CD4-positive, CD25-positive, alpha-beta regulatory T cell (primary cell): ENCODE results near the gene CAMK2A. TPM values are rescaled to one million over a fixed set of nuclear protein-coding genes. Genes with fewer than 3 reads are reported as not detected.

Source experiments
- ATAC-seq, 2 donors: fragments of 150-1000 bp; cut with Tn5 transposase; one replicate each; pipeline ENCODE4 v1.10.0; 2021; ENCODE audit warnings: low read depth in 2 of 2, moderate number of reproducible peaks in 2 of 2, moderate library complexity in 1 of 2
- DNase-seq, 3 donors: peaks; one replicate each; pipeline versions ENCODE4 v3.0.0 to v3.0.0-alpha.2; 2012 to 2022; ENCODE audit warnings: mixed read lengths in 1 of 3
- H3K27ac ChIP-seq: one replicate; pipeline ENCODE4 v1.7.0; 2013; ENCODE audit warnings: mild to moderate bottlenecking, low read length; ENCODE audit not compliant: insufficient read depth, poor library complexity, severe bottlenecking
- H3K27me3 ChIP-seq: one replicate; pipeline ENCODE4 v1.7.0; 2013; ENCODE audit warnings: low read length; ENCODE audit not compliant: control insufficient read depth, insufficient read depth
- H3K36me3 ChIP-seq: one replicate; pipeline ENCODE4 v1.7.0; 2013; ENCODE audit warnings: mild to moderate bottlenecking, low read length, moderate library complexity; ENCODE audit not compliant: control insufficient read depth, insufficient read depth
- H3K4me1 ChIP-seq: 2 replicates; pipeline ENCODE4 v1.7.0; 2013; ENCODE audit warnings: mild to moderate bottlenecking, low read length; ENCODE audit not compliant: insufficient read depth, control insufficient read depth, poor library complexity, severe bottlenecking
- H3K4me3 ChIP-seq: one replicate; pipeline ENCODE4 v1.7.0; 2013; ENCODE audit warnings: low read depth, mild to moderate bottlenecking, low read length, moderate library complexity
- H3K9me3 ChIP-seq, 2 experiments: 1 replicate in 1 of 2; 2 replicates in 1 of 2; pipeline ENCODE4 v1.7.0; 2013; ENCODE audit warnings: low read length in 2 of 2, mild to moderate bottlenecking in 1 of 2, moderate library complexity in 1 of 2; ENCODE audit not compliant: control insufficient read depth in 2 of 2
- H3K27ac Mint-ChIP-seq, 3 donors: one replicate each; pipeline ENCODE4 v1.8.0; 2020 to 2022; ENCODE audit warnings: mild to moderate bottlenecking in 3 of 3, mixed read lengths in 3 of 3, moderate library complexity in 2 of 3
- H3K27me3 Mint-ChIP-seq: one replicate; pipeline ENCODE4 v1.8.0; 2022; ENCODE audit warnings: mild to moderate bottlenecking, mixed read lengths
- H3K36me3 Mint-ChIP-seq: one replicate; pipeline ENCODE4 v1.8.0; 2020; ENCODE audit warnings: mixed read lengths
- H3K4me1 Mint-ChIP-seq, 4 donors: one replicate each; pipeline ENCODE4 v1.8.0; 2020 to 2022; ENCODE audit warnings: mixed read lengths in 4 of 4, mild to moderate bottlenecking in 1 of 4
- H3K4me3 Mint-ChIP-seq, 4 donors: one replicate each; pipeline ENCODE4 v1.8.0; 2020 to 2022; ENCODE audit warnings: mild to moderate bottlenecking in 4 of 4, mixed read lengths in 4 of 4, moderate library complexity in 3 of 4
- H3K9me3 Mint-ChIP-seq, 7 donors: one replicate each; pipeline ENCODE4 v1.8.0; 2020 to 2022; ENCODE audit warnings: mixed read lengths in 7 of 7, mild to moderate bottlenecking in 3 of 7, moderate library complexity in 2 of 7
- polyA plus RNA-seq, 4 donors: library from polyadenylated mRNA; unstranded; fragments of 300-500 nt; fragmentation: Illumina TruSeq; gene quantifications; one replicate each; pipeline ENCODE4 v1.2.3, GENCODE V29; 2021
- total RNA-seq: library from RNA; stranded (reverse); gene quantifications from one replicate; pipeline ENCODE4 v1.2.3, GENCODE V29; 2022

CAMK2A gene
- total and polyA plus RNA-seq, 5 donors from 2014 or later = not detected

- H3K9me3 Mint-ChIP-seq = no peaks in the 10 kb centered on the region
- H3K9me3 ChIP-seq = no peaks in the 10 kb centered on the region
- peaks cover 4% of the 10 kb centered on the region for H3K27me3 Mint-ChIP-seq
Observed at GRCh38 chr5:150278916-150279315, 10.7 kb downstream of the CAMK2A start.

DNA sequence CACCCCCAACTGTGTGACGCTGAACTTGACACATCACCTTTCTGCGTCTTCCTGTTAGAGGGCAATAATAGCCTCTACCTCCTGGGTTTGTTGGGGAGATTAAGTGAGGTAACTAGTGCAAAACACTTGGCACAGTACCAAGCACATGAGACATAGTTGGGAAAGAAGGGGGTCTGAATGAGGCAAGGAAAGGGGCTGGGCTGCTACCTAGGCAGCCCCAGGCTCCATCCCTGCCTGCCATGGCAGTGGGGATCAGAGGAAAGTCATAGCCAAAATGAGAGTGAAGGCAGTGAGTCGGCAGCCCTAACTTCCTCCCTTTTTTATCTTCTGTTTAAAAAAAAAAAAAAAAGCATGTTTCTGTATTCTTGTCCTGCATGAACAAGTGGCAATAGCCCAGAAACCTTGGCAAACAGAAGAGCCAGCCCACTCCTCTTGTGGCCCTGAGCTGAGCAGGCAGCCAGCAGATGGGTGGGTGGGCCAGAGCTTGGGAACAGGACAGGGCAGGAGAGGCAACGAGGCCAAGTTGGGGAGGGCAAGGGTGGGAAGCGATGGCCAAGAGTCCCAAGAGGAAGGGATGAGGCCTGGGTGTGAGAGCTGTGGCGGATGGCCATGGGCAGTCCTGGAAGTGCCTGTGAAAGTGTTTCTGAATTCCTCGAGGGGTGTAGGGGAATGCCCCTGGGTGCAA is 11.4 kb downstream of the CAMK2A start:
- Mint-ChIP-seq H3K36me3 (no peaks in the 10 kb centered on the region), H3K9me3 (no peaks in the 10 kb centered on the region), H3K4me1 (no peaks in the 10 kb centered on the region), H3K27ac (no peak overlapping the region), H3K4me3 (no peak overlapping the region), H3K27me3 (peaks cover 4% of the 10 kb centered on the region)
- no peak for ATAC-seq
- no peaks in the 10 kb centered on the region for H3K4me1 ChIP-seq
- H3K36me3 ChIP-seq = no peaks in the 10 kb centered on the region
- DNase-seq = no peak
- H3K9me3 ChIP-seq = no peaks in the 10 kb centered on the region
- no peaks in the 10 kb centered on the region for H3K27me3 ChIP-seq
- H3K27ac ChIP-seq = no peak overlapping the region
- H3K4me3 ChIP-seq = no peak overlapping the region

More at GRCh38 chr5:150278916-150279315, 10.7 kb downstream of the CAMK2A start:
- H3K27me3 ChIP-seq = no peaks in the 10 kb centered on the region
- H3K36me3 Mint-ChIP-seq = no peaks in the 10 kb centered on the region
- no peak overlapping the region for H3K27ac Mint-ChIP-seq
- H3K4me3 ChIP-seq = no peak overlapping the region
- no peaks in the 10 kb centered on the region for H3K4me1 ChIP-seq
- H3K4me1 Mint-ChIP-seq = no peaks in the 10 kb centered on the region
- H3K36me3 ChIP-seq = no peaks in the 10 kb centered on the region
- H3K4me3 Mint-ChIP-seq = no peak overlapping the region
- ATAC-seq (no peak), DNase-seq (no peak)
- no peak overlapping the region for H3K27ac ChIP-seq

DNA sequence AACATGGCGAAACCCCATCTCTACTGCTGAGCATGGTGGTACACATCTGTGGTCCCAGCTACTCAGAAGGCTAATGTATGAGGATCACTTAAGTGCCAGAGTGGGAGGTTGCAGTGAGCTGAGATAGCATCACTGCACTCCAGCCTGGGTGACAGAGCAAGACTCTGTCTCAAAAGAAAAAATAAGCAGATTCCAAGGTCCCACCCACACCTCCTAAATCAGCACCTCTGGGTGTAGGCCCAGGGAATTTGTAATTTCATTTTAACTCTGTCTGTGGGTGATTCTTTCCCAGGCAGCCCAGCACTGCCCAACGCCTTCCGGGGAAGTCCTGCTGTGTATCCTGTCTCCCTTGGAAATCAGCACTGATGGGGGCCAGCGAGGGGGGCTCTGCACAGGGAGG is 12.5 kb downstream of the CAMK2A start:
- Histone ChIP-seq H3K27me3 (no peaks in the 10 kb centered on the region), H3K9me3 (no peaks in the 10 kb centered on the region), H3K4me3 (no peak overlapping the region), H3K27ac (no peak overlapping the region), H3K36me3 (no peaks in the 10 kb centered on the region), H3K4me1 (no peaks in the 10 kb centered on the region)
- ATAC-seq (no peak), DNase-seq (no peak)
- H3K27me3 Mint-ChIP-seq = peaks cover 4% of the 10 kb centered on the region
- no peaks in the 10 kb centered on the region for H3K4me1 Mint-ChIP-seq
- no peak overlapping the region for H3K4me3 Mint-ChIP-seq
- no peaks in the 10 kb centered on the region for H3K36me3 Mint-ChIP-seq
- H3K27ac Mint-ChIP-seq = no peak overlapping the region
- peaks cover 0 to 1% (median 0%) of the 10 kb centered on the region in 7 donors for H3K9me3 Mint-ChIP-seq

GRCh38 chr5:150274811-150275210 is 14.8 kb downstream of the CAMK2A start:
- no peaks in the 10 kb centered on the region for H3K4me1 Mint-ChIP-seq
- peaks cover 8% of the 10 kb centered on the region for H3K27me3 Mint-ChIP-seq
- H3K36me3 ChIP-seq = no peaks in the 10 kb centered on the region
- DNase-seq (no peak), ATAC-seq (no peak)
- no peak overlapping the region for H3K4me3 ChIP-seq
- no peaks in the 10 kb centered on the region for H3K4me1 ChIP-seq
- H3K36me3 Mint-ChIP-seq = no peaks in the 10 kb centered on the region
- H3K27ac Mint-ChIP-seq = no peak overlapping the region
- H3K27ac ChIP-seq = no peak overlapping the region
- no peak overlapping the region for H3K4me3 Mint-ChIP-seq
- H3K27me3 ChIP-seq = no peaks in the 10 kb centered on the region
- peaks cover 0 to 1% (median 0%) of the 10 kb centered on the region in 7 donors for H3K9me3 Mint-ChIP-seq
- H3K9me3 ChIP-seq = no peaks in the 10 kb centered on the region

- Histone ChIP-seq H3K4me1 (no peaks in the 10 kb centered on the region), H3K36me3 (no peaks in the 10 kb centered on the region), H3K9me3 (no peaks in the 10 kb centered on the region), H3K4me3 (no peak overlapping the region), H3K27me3 (no peaks in the 10 kb centered on the region), H3K27ac (no peak overlapping the region)
- H3K27ac Mint-ChIP-seq = no peak overlapping the region
- peak in 1 of 3 donors; percentile 6 for DNase-seq
- H3K27me3 Mint-ChIP-seq = peaks cover 14% of the 10 kb centered on the region
- no peaks in the 10 kb centered on the region for H3K4me1 Mint-ChIP-seq
- no peaks in the 10 kb centered on the region for H3K36me3 Mint-ChIP-seq
- ATAC-seq = no peak
- H3K9me3 Mint-ChIP-seq = peaks cover 0 to 1% (median 0%) of the 10 kb centered on the region in 7 donors
- no peak overlapping the region for H3K4me3 Mint-ChIP-seq
Observed at GRCh38 chr5:150272531-150272930, 17.0 kb downstream of the CAMK2A start.

- Histone ChIP-seq H3K4me1 (no peaks in the 10 kb centered on the region), H3K9me3 (no peaks in the 10 kb centered on the region), H3K36me3 (no peaks in the 10 kb centered on the region), H3K27me3 (no peaks in the 10 kb centered on the region), H3K4me3 (no peak overlapping the region), H3K27ac (no peak overlapping the region)
- no peak for ATAC-seq
- H3K36me3 Mint-ChIP-seq = no peaks in the 10 kb centered on the region
- peaks cover 14% of the 10 kb centered on the region for H3K27me3 Mint-ChIP-seq
- peaks cover 0 to 1% (median 0%) of the 10 kb centered on the region in 7 donors for H3K9me3 Mint-ChIP-seq
- no peak overlapping the region for H3K4me3 Mint-ChIP-seq
- DNase-seq = no peak
- no peaks in the 10 kb centered on the region for H3K4me1 Mint-ChIP-seq
- H3K27ac Mint-ChIP-seq = no peak overlapping the region
Observed at GRCh38 chr5:150271923-150272322, 17.6 kb downstream of the CAMK2A start.

DNA sequence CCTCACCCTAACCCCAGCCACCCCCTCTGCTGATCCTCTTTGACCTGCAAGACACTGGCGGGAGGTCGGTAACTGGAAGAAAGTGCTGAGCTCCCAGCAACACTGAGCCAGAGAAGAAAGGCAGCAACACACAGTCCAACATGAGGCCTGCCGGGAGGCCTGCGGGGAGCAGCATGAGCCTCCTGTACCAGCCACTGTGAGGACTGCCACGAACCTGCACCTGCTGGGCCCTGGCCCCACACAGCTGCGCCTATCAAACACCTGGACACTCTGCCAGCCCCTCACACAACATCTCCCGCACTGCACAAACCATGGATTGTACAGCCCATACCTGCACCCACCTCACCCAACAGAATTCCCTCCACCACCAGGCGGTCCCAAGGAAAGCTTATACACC is 18.3 kb downstream of the CAMK2A start:
- no peak for DNase-seq
- Mint-ChIP-seq H3K4me3 (no peak overlapping the region), H3K27me3 (peaks cover 11% of the 10 kb centered on the region), H3K4me1 (no peaks in the 10 kb centered on the region), H3K9me3 (peaks cover 0 to 1% (median 0%) of the 10 kb centered on the region in 7 donors), H3K27ac (no peak overlapping the region), H3K36me3 (no peaks in the 10 kb centered on the region)
- H3K4me1 ChIP-seq = no peaks in the 10 kb centered on the region
- no peak for ATAC-seq
- H3K27ac ChIP-seq = no peak overlapping the region
- no peaks in the 10 kb centered on the region for H3K27me3 ChIP-seq
- no peak overlapping the region for H3K4me3 ChIP-seq
- H3K9me3 ChIP-seq = no peaks in the 10 kb centered on the region
- no peaks in the 10 kb centered on the region for H3K36me3 ChIP-seq
